Right lung (tissue), 5 donors: ENCODE results near the gene PLPPR3. TPM values are rescaled to one million over a fixed set of nuclear protein-coding genes. Genes with fewer than 3 reads are reported as not detected.

Experiments used
- DNase-seq, 2 donors: peaks; one replicate each; pipeline ENCODE4 v3.0.0-alpha.2; 2013
- polyA plus RNA-seq, 5 donors: library from polyadenylated mRNA; unstranded; fragments of 120-200 nt; gene quantifications; one replicate each; pipeline versions ENCODE4 v1.2.1 to v1.2.3, GENCODE V29; 2013; ENCODE audit warnings: inconsistent platforms in 1 of 5, low replicate concordance in 1 of 5; ENCODE audit not compliant: insufficient read length in 5 of 5, insufficient read depth in 1 of 5

The PLPPR3 gene
- polyA plus RNA-seq, 5 donors: 3.0 to 13.7 (median 7.1) TPM

DNA sequence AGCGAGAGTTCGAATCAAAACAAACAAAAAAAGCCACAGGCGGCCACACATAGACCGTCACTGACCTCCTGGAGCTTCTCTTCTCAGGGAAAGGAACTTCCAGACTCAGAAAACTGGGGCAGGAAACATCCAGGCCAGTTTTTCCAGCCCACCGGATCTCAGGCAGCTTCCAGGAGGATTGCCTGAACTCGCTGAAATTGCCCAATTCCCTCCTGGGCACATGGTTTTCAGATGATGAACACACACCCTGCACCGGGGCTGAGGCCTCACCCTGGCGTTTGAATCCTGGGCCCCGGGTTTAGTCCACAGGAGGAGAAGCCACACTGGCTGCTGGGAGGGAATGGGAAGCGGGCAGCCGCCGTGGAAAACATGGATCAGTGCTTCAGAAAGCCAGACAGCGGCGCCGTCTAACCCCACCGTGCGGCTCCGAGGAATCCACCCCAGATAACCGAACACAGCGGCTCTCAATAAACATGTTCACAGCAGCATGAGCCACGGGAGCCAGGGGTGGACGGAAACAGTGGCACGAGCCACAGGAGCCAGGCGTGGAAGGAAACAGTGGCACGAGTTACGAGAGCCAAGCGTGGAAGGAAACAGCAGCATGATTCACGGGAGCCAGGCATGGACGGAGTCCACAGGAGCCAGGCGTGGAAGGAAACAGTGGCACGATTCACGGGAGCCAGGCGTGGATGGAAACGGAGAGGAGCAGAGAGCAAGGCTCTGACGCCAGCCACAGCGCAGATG lies 42.7 kb downstream of the PLPPR3 start:
- no peak for DNase-seq

DNA sequence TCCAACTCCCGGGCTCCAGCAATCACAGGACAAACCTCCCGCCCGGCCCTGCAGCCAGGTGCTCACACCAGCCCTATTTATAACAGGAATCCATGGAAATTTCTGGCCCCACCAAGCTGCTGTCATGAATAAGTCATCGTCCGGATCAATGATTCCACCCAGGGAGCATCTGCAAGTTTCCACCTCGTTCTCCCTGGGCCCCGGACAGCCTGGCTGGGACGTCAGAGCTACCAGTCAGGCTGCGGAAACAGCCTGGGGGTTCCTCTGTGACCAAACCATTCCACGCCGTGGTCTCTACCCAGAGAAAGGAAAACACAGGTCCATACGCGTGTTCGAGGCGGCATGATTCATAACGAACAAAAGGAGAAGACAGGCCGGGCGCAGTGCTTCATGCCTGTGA lies 45.2 kb downstream of the PLPPR3 start:
- no peak for DNase-seq

DNA sequence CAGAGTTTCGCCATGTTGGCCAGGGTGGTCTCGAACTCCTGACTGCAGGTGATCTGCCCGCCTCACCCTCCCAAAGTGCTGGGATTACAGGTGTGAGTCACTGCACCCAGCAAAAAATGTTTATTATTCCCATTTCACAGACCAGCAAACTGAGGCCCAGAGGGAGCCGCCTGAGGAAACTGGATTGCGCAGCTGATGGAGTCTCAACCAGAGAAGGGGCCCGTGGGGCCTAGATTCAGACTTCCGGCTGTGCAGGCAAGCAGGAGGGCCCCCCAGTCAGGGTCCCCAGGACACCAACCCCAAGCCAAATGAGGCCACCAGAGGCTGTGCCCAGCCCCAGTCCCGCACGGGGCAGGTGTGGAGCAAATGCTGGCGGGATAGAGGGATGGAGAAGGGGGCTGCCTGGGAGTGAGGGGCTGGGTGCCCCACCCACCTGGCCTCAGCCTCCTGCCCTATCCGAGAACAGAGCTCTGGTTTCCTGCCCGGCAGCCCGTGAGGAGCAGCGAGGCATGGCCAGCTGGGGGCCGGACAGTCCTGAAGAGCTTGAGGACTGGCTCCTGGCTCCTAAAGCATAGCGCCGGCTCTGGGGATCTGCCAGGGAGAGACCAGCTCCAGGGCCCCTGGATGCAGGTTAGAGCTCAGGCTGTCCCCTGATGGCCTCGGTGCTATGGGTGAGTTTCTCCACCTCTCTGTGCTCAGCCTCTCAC lies 48.9 kb downstream of the PLPPR3 start:
- DNase-seq: no peak

DNA sequence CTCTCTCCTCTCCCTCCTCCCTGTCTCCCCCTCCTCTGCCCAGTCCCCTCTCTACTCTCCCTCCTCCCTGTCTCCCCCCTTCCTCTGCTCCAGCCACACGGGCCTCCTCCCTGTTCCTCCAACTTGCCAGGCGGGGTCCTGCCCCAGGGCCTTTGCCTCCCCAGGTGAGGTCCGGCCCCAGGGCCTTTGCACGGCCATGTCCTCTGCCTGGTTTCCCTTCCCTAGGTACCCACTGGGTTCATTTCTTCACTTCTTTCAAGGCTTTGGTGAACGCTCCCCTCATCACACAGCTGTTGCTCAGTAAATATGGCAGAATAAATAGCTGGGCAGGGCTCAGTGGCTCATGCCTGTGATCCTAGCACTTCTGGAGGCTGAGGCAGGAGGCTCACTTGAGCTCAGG lies 49.7 kb downstream of the PLPPR3 start:
- no peak for DNase-seq

DNA sequence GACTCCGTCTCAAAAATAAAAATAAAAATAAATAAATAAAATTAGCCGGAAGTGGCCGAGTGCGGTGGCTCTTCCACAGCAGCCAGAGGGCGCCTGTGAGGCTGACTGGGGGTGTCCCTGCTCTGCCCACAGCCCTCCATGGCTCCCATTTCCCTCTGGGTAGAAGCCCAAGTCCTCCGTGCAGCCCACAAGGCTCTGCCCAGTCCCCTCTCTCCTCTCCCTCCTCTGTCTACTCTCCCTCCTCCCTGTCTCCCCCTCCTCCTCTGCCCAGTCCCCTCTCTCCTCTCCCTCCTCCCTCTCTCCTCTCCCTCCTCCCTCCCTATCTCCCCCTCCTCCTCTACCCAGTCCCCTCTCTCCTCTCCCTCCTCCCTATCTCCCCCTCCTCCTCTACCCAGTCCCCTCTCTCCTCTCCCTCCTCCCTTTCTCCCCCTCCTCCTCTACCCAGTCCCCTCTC lies 50.4 kb downstream of the PLPPR3 start:
- no peak for DNase-seq

DNA sequence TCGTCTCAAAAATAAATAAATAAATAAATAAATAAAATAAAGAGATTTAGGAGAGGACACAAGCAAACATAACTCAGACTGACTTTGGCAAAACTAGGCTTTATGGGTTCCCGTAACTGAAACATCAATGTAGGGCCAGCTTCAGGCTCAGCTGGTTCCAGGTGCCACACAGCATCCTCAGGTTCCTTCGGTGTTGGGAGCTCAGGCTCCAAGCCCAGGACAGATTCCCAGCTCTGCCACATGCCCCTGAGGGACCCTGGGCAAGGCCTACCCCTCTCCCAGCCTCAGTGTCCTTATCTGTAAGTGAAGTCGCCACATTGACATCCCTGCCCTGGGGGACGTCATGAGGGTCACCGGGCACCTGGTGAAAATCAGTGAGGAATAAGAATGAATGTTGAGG lies 52.1 kb downstream of the PLPPR3 start:
- no peak for DNase-seq

DNA sequence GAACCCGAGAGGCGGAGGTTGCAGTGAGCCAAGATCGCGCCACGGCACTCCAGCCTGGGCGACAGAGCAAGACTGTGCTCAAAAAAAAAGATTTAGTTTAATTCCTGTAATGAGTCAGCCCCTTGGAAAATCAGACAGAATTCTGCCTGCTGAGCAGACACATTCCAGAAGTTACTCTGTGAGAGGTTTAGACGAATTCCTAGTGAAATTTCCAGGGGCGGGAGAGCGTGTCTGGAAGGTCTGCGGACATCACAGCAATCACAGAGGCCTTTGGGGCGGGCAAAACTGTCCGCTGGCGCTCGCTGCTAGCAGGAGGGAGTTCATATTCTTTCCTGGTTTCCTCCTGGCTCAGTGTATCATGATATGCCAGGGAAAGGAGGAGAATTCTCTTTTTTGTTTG lies 53.3 kb downstream of the PLPPR3 start:
- DNase-seq: no peak

DNA sequence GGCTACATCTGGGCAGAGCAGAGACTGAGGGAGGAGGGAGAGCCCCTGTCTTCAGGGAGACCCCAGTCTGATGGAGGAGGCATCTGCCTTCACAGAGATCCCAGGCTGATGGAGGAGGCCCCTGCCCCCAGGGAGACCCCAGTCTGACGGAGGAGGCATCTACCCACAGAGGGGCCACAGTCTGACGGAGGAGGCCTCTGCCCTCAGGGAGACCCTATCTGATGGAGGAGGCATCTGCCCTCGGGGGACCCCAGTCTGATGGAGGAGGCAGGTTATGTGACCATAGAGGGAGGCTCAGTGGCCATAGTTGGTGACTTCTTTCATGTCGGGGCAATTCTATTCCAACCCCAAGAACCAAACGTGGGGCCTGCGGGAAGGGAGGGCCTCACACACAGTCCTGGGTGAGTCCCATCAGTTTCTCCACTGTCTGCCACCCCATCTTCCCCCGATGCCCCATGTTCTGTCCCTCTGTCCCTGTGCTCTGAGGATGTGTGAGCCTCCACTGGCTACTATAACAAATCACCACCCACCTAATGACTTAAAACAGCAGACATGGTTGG lies 56.5 kb downstream of the PLPPR3 start:
- no peak for DNase-seq

DNA sequence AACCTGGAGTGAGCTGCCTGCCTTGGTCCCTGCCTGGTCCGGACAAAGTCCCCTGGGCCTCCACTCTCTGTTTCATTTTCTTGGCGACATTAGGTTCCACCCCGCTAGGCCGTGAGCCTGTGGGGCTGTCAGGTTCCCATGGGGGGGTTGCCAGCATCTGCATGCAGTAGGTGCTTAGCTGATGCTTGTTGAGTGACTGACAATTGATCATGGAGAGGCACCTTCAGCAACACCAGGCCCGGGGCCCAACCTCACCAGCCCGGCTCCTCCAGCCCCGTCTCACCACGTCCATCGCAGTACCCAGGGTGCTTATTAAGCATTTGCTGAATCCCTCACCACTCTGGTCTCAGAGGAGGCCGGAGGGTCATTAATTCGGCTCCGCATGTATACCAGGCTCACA lies 57.5 kb downstream of the PLPPR3 start:
- DNase-seq: no peak

DNA sequence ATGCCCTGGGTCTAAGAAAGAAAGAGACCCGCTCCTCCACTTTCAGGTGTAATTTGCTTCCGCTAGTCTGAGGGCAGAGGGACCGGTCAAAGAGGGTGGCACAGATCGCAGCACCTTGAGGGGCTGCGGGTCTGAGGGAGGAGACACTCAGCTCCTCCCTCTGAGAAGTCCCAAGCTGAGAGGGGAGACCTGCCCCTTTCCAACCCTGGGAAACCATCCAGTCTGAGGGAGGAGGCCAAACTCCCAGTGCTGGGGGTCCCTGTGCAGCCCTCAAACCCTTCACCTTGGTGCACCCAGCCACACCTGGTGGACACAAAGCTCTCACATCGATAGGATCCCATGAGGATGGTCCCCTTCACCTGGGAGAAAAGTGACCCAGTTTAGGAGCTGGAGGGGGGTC lies 57.9 kb downstream of the PLPPR3 start:
- no peak for DNase-seq

DNA sequence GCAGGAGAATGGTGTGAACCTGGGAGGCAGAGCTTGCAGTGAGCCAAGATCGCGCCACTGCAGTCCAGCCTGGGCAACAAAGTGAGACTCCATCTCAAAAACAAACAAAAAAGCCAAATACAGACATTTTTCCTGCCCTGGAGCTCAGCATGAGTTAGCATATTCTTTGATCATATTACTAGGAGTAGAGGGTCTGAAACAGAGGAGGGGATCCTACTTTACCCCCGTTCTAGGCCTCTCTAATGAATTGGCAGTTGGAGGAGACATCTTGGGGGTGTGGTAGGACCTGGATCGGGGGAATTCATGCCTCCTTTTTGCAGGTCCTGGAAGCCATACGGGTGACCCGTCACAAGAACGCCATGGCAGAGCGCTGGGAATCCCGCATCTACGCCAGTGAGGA lies 58.6 kb downstream of the PLPPR3 start:
- DNase-seq: no peak

Other genes starting within 250 kb of the PLPPR3 start
- 100 to 1,000 TPM; 219 to 458 (median 275) TPM for gene BSG, start 249.4 kb downstream of the PLPPR3 start, polyA plus RNA-seq
- under 1 TPM; 0.05 to 0.15 (median 0.13) TPM for gene HCN2, start 232.1 kb downstream of the PLPPR3 start, polyA plus RNA-seq
- gene POLRMT, start 188.4 kb downstream of the PLPPR3 start, polyA plus RNA-seq: 10 to 100 TPM; 28.9 to 46.0 (median 43.0) TPM
- gene FGF22, start 182.1 kb downstream of the PLPPR3 start, polyA plus RNA-seq: under 1 TPM; 0.19 to 0.57 (median 0.22) TPM
- 10 to 100 TPM; 13.8 to 33.6 (median 19.8) TPM for gene RNF126, start 158.7 kb downstream of the PLPPR3 start, polyA plus RNA-seq
- 10 to 100 TPM in 3 of 5 donors, 1 to 10 TPM in 2; 7.0 to 17.2 (median 12.9) TPM for gene FSTL3, start 145.6 kb downstream of the PLPPR3 start, polyA plus RNA-seq
- under 1 TPM in 4 of 5 donors, not detected in 1; 0.14 to 0.64 (median 0.39) TPM for gene PRSS57, start 126.5 kb downstream of the PLPPR3 start, polyA plus RNA-seq
- 10 to 100 TPM; 32.5 to 62.8 (median 43.2) TPM for gene PALM, start 113.0 kb downstream of the PLPPR3 start, polyA plus RNA-seq
- gene MISP, start 70.8 kb downstream of the PLPPR3 start, polyA plus RNA-seq: 10 to 100 TPM in 2 of 5 donors, 1 to 10 TPM in 3; 5.7 to 17.2 (median 9.4) TPM
- 100 to 1,000 TPM; 294 to 375 (median 310) TPM for gene PTBP1, start 24.5 kb downstream of the PLPPR3 start, polyA plus RNA-seq
- 1 to 10 TPM; 1.4 to 4.4 (median 1.9) TPM for gene AZU1, start 5.9 kb upstream of the PLPPR3 start, polyA plus RNA-seq
- gene PRTN3, start 19.0 kb upstream of the PLPPR3 start, polyA plus RNA-seq: 1 to 10 TPM; 1.4 to 3.4 (median 2.2) TPM
- 1 to 10 TPM in 2 of 5 donors, under 1 TPM in 3; 0.20 to 1.7 (median 0.75) TPM for gene ELANE, start 30.3 kb upstream of the PLPPR3 start, polyA plus RNA-seq
- 10 to 100 TPM in 1 of 5 donors, 1 to 10 TPM in 4; 4.7 to 31.4 (median 6.3) TPM for gene CFD, start 37.7 kb upstream of the PLPPR3 start, polyA plus RNA-seq
- 10 to 100 TPM; 36.7 to 76.2 (median 51.0) TPM for gene MED16, start 71.2 kb upstream of the PLPPR3 start, polyA plus RNA-seq
- not detected for gene RNU6-9, start 71.5 kb upstream of the PLPPR3 start, polyA plus RNA-seq
- 10 to 100 TPM; 27.5 to 61.8 (median 37.1) TPM for gene R3HDM4, start 91.3 kb upstream of the PLPPR3 start, polyA plus RNA-seq
- under 1 TPM in 1 of 5 donors, not detected in 4; 0.15 TPM for gene KISS1R, start 95.4 kb upstream of the PLPPR3 start, polyA plus RNA-seq
- gene ARID3A, start 104.1 kb upstream of the PLPPR3 start, polyA plus RNA-seq: 10 to 100 TPM; 17.0 to 28.0 (median 20.3) TPM
- gene WDR18, start 162.4 kb upstream of the PLPPR3 start, polyA plus RNA-seq: 10 to 100 TPM; 22.3 to 47.6 (median 30.8) TPM
- 1 to 10 TPM in 2 of 5 donors, under 1 TPM in 3; 0.31 to 1.6 (median 0.69) TPM for gene GRIN3B, start 178.5 kb upstream of the PLPPR3 start, polyA plus RNA-seq
- gene TMEM259, start 199.2 kb upstream of the PLPPR3 start, polyA plus RNA-seq: 100 to 1,000 TPM in 2 of 5 donors, 10 to 100 TPM in 3; 70.9 to 132 (median 98.4) TPM
- not detected for gene RNU6-2, start 199.6 kb upstream of the PLPPR3 start, polyA plus RNA-seq
- gene CNN2, start 204.7 kb upstream of the PLPPR3 start, polyA plus RNA-seq: 100 to 1,000 TPM; 128 to 196 (median 157) TPM
- gene ABCA7, start 218.2 kb upstream of the PLPPR3 start, polyA plus RNA-seq: 1 to 10 TPM; 2.8 to 6.1 (median 4.7) TPM
- 10 to 100 TPM in 3 of 5 donors, 1 to 10 TPM in 2; 7.8 to 15.8 (median 10.2) TPM for gene ARHGAP45, start 245.2 kb upstream of the PLPPR3 start, polyA plus RNA-seq